OCI-LY7 (cell line): ENCODE measurements around the gene KIAA1549.

Source experiments
- EZH2phosphoT487 ChIP-seq: fragments of 200-600 bp; sonication (generic); IDR thresholded peaks from 2 replicates; pipeline ENCODE4 v1.6.1; 2018; ENCODE audit warnings: low read depth, borderline replicate concordance, mild to moderate bottlenecking, mixed run types, antibody characterized with exemption, low read length, moderate library complexity, mixed read lengths
- TF ChIP-seq, protein P1 (sequence below): fragments of 200-600 bp; sonication (generic); conservative IDR thresholded peaks from 2 replicates; pipeline ENCODE4 v1.5.1; 2014; ENCODE audit warnings: mild to moderate bottlenecking, antibody characterized with exemption, low read length, moderate library complexity, mixed read lengths

DNA sequence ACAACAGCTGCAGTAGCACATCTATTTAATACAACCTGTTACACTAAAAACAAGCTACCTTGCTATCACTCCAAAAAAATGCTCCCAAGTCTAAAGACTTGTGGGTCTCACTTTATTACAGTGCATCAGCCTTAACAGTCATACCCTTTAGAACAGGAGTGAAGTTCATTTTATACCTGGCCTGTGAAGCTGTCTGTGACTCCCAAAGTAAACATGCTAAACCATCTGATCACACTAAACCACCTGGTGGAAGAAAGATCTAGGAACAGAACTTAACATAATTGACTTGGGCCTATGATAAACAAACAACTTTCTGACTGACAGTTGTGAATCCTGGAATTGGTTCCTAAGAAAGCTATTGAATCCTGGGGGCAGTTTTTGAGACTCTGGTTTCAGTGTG lies 102.3 kb downstream of the KIAA1549 start:
- TF ChIP-seq, protein P1, sequence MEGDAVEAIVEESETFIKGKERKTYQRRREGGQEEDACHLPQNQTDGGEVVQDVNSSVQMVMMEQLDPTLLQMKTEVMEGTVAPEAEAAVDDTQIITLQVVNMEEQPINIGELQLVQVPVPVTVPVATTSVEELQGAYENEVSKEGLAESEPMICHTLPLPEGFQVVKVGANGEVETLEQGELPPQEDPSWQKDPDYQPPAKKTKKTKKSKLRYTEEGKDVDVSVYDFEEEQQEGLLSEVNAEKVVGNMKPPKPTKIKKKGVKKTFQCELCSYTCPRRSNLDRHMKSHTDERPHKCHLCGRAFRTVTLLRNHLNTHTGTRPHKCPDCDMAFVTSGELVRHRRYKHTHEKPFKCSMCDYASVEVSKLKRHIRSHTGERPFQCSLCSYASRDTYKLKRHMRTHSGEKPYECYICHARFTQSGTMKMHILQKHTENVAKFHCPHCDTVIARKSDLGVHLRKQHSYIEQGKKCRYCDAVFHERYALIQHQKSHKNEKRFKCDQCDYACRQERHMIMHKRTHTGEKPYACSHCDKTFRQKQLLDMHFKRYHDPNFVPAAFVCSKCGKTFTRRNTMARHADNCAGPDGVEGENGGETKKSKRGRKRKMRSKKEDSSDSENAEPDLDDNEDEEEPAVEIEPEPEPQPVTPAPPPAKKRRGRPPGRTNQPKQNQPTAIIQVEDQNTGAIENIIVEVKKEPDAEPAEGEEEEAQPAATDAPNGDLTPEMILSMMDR = no peak
- no peak for TF ChIP-seq EZH2phosphoT487
